MM.1S (cell line): ENCODE measurements around the gene MUC16.

ENCODE experiments used
- DNase-seq: peaks from one replicate; pipeline ENCODE4 v3.0.0-alpha.2; 2015
- H2AFZ ChIP-seq: fragments of 300-600 bp; sonication (generic); 2 replicates; pipeline ENCODE4 v1.6.0; 2016; ENCODE audit warnings: antibody characterized with exemption, low read length
- H3F3A ChIP-seq: fragments of 300-600 bp; sonication (generic); 2 replicates; pipeline ENCODE4 v1.6.1; 2016; ENCODE audit warnings: mild to moderate bottlenecking, antibody characterized with exemption, low read length, moderate library complexity, mixed read lengths; ENCODE audit not compliant: insufficient read depth
- H3K27ac ChIP-seq: fragments of 300-600 bp; sonication (generic); 2 replicates; pipeline ENCODE4 v1.5.1; 2016; ENCODE audit warnings: mild to moderate bottlenecking, low read length
- H3K27me3 ChIP-seq: fragments of 300-600 bp; sonication (generic); replicated peaks from 2 replicates; pipeline ENCODE4 v1.6.0; 2016; ENCODE audit warnings: low read length; ENCODE audit not compliant: insufficient read depth
- H3K36me3 ChIP-seq: fragments of 300-600 bp; sonication (generic); replicated peaks from 2 replicates; pipeline ENCODE4 v1.6.1; 2016; ENCODE audit warnings: mild to moderate bottlenecking, low read length, mixed read lengths; ENCODE audit not compliant: insufficient read depth
- H3K4me1 ChIP-seq: fragments of 300-600 bp; sonication (generic); 2 replicates; pipeline ENCODE4 v1.6.1; 2016; ENCODE audit warnings: low read length, mixed read lengths
- H3K4me2 ChIP-seq: fragments of 300-600 bp; sonication (generic); 2 replicates; pipeline ENCODE4 v1.6.0; 2016; ENCODE audit warnings: low read depth, low read length
- H3K4me3 ChIP-seq: fragments of 300-600 bp; sonication (generic); 2 replicates; pipeline ENCODE4 v1.5.1; 2016; ENCODE audit warnings: low read length, mixed read lengths
- H3K79me2 ChIP-seq: fragments of 300-600 bp; sonication (generic); 2 replicates; pipeline ENCODE4 v1.6.1; 2016; ENCODE audit warnings: mixed run types, low read length, mixed read lengths
- H3K9ac ChIP-seq: fragments of 300-600 bp; sonication (generic); 2 replicates; pipeline ENCODE4 v1.6.1; 2016; ENCODE audit warnings: low read length, mixed read lengths
- H3K9me2 ChIP-seq: fragments of 300-600 bp; sonication (generic); replicated peaks from 2 replicates; pipeline ENCODE4 v1.6.1; 2016; ENCODE audit warnings: mild to moderate bottlenecking, low read length, mixed read lengths; ENCODE audit not compliant: insufficient read depth
- H3K9me3 ChIP-seq: fragments of 300-600 bp; sonication (generic); replicated peaks from 2 replicates; pipeline ENCODE4 v1.6.1; 2016; ENCODE audit warnings: mild to moderate bottlenecking, low read length, mixed read lengths; ENCODE audit not compliant: insufficient read depth
- H4K20me1 ChIP-seq: fragments of 300-600 bp; sonication (generic); 2 replicates; pipeline ENCODE4 v1.6.1; 2016; ENCODE audit warnings: mild to moderate bottlenecking, low read length, moderate library complexity, mixed read lengths; ENCODE audit not compliant: insufficient read depth
- CTCF ChIP-seq: fragments of 300-600 bp; sonication (generic); IDR thresholded peaks from 2 replicates; pipeline ENCODE4 v1.5.1; 2016; ENCODE audit warnings: antibody characterized with exemption, low read length, mixed read lengths
- EZH2 ChIP-seq: fragments of 300-600 bp; sonication (generic); optimal IDR thresholded peaks from 2 replicates; pipeline ENCODE3; 2017; ENCODE audit warnings: low read depth, mild to moderate bottlenecking, antibody characterized with exemption, low read length, mixed read lengths
- EZH2phosphoT487 ChIP-seq: fragments of 300-600 bp; sonication (generic); IDR thresholded peaks from 2 replicates; pipeline ENCODE4 v1.6.1; 2018; ENCODE audit warnings: antibody characterized with exemption, low read length

Gene MUC16

GRCh38 chr19:9041023-9041422, 30.8 kb upstream of the MUC16 start:
- no peak for TF ChIP-seq EZH2phosphoT487
- TF ChIP-seq CTCF = no peak
- no peak for TF ChIP-seq EZH2
- Histone ChIP-seq H3K79me2 (no peaks in the 10 kb centered on the region), H3K4me3 (no peak overlapping the region), H3K27me3 (peaks cover 61% of the 10 kb centered on the region), H3K9ac (no peak overlapping the region), H3K4me1 (no peaks in the 10 kb centered on the region), H3K9me3 (no peaks in the 10 kb centered on the region), H4K20me1 (no peaks in the 10 kb centered on the region), H3K36me3 (no peaks in the 10 kb centered on the region), H3K27ac (no peak overlapping the region), H2AFZ (no peak overlapping the region), H3K9me2 (no peaks in the 10 kb centered on the region), H3K4me2 (no peak overlapping the region), H3F3A (no peaks in the 10 kb centered on the region)
- DNase-seq = no peak

- Histone ChIP-seq H3K9ac (no peak overlapping the region), H3K9me3 (no peaks in the 10 kb centered on the region), H3K79me2 (no peaks in the 10 kb centered on the region), H3K4me3 (no peak overlapping the region), H3K4me1 (no peaks in the 10 kb centered on the region), H3K36me3 (no peaks in the 10 kb centered on the region), H2AFZ (no peak overlapping the region), H4K20me1 (no peaks in the 10 kb centered on the region), H3K9me2 (no peaks in the 10 kb centered on the region), H3K4me2 (no peak overlapping the region), H3F3A (no peaks in the 10 kb centered on the region), H3K27ac (no peak overlapping the region), H3K27me3 (peaks cover 60% of the 10 kb centered on the region)
- DNase-seq = no peak
- TF ChIP-seq EZH2 = no peak
- no peak for TF ChIP-seq EZH2phosphoT487
- no peak for TF ChIP-seq CTCF
Measured at GRCh38 chr19:9040131-9040530, 29.9 kb upstream of the MUC16 start.

GRCh38 chr19:9039728-9040127, 29.5 kb upstream of the MUC16 start:
- H3K4me1 ChIP-seq = no peaks in the 10 kb centered on the region
- DNase-seq = no peak
- no peaks in the 10 kb centered on the region for H3K79me2 ChIP-seq
- no peak overlapping the region for H3K27ac ChIP-seq
- no peaks in the 10 kb centered on the region for H3K9me3 ChIP-seq
- H3K36me3 ChIP-seq = no peaks in the 10 kb centered on the region
- H3K4me2 ChIP-seq = no peak overlapping the region
- no peak overlapping the region for H3K4me3 ChIP-seq
- peaks cover 57% of the 10 kb centered on the region for H3K27me3 ChIP-seq
- H3K9me2 ChIP-seq = no peaks in the 10 kb centered on the region
- H3K9ac ChIP-seq = no peak overlapping the region
- H4K20me1 ChIP-seq = no peaks in the 10 kb centered on the region
- no peaks in the 10 kb centered on the region for H3F3A ChIP-seq
- no peak overlapping the region for H2AFZ ChIP-seq
- no peak for TF ChIP-seq EZH2
- TF ChIP-seq CTCF = no peak
- TF ChIP-seq EZH2phosphoT487 = no peak
